Vagina (tissue), 2 donors: ENCODE results near the gene VCAM1.

Experiments used
- CTCF ChIP-seq, 3 experiments: fragments of 450-650 bp in 2 of 3; fragments of 200-600 bp in 1 of 3; sonication (generic) in 1 of 3; IDR thresholded peaks; one replicate each; pipeline ENCODE4 v1.5.1; 2017 to 2019; ENCODE audit warnings: antibody characterized with exemption in 3 of 3, mild to moderate bottlenecking in 2 of 3, moderate library complexity in 2 of 3
- POLR2A ChIP-seq, 2 donors: fragments of 450-650 bp; IDR thresholded peaks; one replicate each; pipeline ENCODE4 v1.6.1; 2017; ENCODE audit warnings: antibody characterized with exemption in 2 of 2, mild to moderate bottlenecking in 2 of 2, moderate library complexity in 2 of 2
- POLR2AphosphoS5 ChIP-seq, 2 donors: sonication (generic); formaldehyde crosslinking; IDR thresholded peaks; one replicate each; pipeline ENCODE4 v1.9.0; 2017; ENCODE audit warnings: antibody characterized with exemption in 2 of 2, mild to moderate bottlenecking in 2 of 2, low read depth in 1 of 2; ENCODE audit not compliant: insufficient read depth in 1 of 2

- TF ChIP-seq CTCF (IDR thresholded peaks at IDR 0.05) (no peak), POLR2AphosphoS5 (IDR thresholded peaks at IDR 0.05; ENCODE audit: insufficient read depth in 1 of 2, low read depth in 1 of 2) (no peak), POLR2A (IDR thresholded peaks at IDR 0.05) (no peak)
Measured at GRCh38 chr1:100752791-100753190, 33.2 kb downstream of the VCAM1 start.
